Neural cell (in vitro differentiated cells): Measurements from ENCODE around the gene SERPINI2.

Experiments
- MXI1 ChIP-seq: fragments of 450-650 bp; conservative IDR thresholded peaks from 2 replicates; pipeline ENCODE4 v1.6.1; 2014; ENCODE audit warnings: antibody characterized with exemption, mild to moderate bottlenecking; ENCODE audit not compliant: poor library complexity, severe bottlenecking
- POLR2AphosphoS5 ChIP-seq: IDR thresholded peaks from 2 replicates; pipeline ENCODE4 v1.6.1; 2012
- RAD21 ChIP-seq: fragments of 450-650 bp; conservative IDR thresholded peaks from 2 replicates; pipeline ENCODE4 v1.6.1; 2014; ENCODE audit warnings: antibody characterized with exemption, mild to moderate bottlenecking, moderate library complexity
- TF ChIP-seq, protein P1 (sequence below): fragments of 450-650 bp; IDR thresholded peaks from 2 replicates; pipeline ENCODE4 v1.5.1; 2014; ENCODE audit warnings: antibody characterized with exemption, mild to moderate bottlenecking, moderate library complexity; ENCODE audit not compliant: poor library complexity, severe bottlenecking

DNA sequence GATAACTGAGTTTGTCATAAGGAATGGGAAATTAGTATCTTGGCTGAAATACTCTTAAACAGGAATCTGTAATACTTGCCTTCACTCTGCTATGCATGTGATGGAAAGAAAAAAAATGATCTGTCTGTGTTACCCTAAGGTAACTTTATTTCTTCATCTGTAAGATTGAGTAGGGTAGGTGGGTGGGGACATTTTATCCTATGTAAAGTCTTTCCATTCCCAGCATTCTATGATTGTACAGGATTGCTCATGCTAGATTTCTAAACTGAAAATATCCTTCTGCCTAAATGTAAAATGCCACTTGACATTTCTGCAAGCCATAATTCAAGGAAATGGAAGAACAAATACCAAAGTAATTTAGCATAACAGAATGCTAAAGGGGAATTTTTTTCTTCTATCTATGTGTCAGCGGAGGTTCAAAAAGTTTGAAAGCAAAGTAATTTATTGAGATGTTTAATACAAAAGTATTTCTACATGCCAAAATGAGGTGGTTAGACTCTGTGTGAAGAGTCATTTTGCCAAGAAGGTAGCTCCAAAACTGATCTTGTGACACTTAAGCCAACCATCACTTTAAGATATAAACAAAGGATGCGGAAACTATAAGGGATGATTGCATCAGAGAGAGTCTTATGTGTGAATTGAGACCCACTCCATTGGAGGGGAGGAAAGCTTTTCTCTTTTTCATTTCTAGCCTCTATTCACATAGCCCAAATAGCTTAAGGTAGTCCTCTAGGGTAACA is 46.6 kb upstream of the SERPINI2 start:
- TF ChIP-seq, protein P1, sequence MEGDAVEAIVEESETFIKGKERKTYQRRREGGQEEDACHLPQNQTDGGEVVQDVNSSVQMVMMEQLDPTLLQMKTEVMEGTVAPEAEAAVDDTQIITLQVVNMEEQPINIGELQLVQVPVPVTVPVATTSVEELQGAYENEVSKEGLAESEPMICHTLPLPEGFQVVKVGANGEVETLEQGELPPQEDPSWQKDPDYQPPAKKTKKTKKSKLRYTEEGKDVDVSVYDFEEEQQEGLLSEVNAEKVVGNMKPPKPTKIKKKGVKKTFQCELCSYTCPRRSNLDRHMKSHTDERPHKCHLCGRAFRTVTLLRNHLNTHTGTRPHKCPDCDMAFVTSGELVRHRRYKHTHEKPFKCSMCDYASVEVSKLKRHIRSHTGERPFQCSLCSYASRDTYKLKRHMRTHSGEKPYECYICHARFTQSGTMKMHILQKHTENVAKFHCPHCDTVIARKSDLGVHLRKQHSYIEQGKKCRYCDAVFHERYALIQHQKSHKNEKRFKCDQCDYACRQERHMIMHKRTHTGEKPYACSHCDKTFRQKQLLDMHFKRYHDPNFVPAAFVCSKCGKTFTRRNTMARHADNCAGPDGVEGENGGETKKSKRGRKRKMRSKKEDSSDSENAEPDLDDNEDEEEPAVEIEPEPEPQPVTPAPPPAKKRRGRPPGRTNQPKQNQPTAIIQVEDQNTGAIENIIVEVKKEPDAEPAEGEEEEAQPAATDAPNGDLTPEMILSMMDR, result no peak
- TF ChIP-seq RAD21 (no peak), POLR2AphosphoS5 (no peak), MXI1 (no peak)
